ENCODE results near the gene HOXA10. TPM values are rescaled to one million over a fixed set of nuclear protein-coding genes. Genes with fewer than 3 reads are reported as not detected.
A peak's percentile ranks its signal among the peaks of the same experiment; 100 is the strongest.

Gene HOXA10
- polyA plus RNA-seq, 1 donor from 2014 or later: 0.70 TPM

DNA sequence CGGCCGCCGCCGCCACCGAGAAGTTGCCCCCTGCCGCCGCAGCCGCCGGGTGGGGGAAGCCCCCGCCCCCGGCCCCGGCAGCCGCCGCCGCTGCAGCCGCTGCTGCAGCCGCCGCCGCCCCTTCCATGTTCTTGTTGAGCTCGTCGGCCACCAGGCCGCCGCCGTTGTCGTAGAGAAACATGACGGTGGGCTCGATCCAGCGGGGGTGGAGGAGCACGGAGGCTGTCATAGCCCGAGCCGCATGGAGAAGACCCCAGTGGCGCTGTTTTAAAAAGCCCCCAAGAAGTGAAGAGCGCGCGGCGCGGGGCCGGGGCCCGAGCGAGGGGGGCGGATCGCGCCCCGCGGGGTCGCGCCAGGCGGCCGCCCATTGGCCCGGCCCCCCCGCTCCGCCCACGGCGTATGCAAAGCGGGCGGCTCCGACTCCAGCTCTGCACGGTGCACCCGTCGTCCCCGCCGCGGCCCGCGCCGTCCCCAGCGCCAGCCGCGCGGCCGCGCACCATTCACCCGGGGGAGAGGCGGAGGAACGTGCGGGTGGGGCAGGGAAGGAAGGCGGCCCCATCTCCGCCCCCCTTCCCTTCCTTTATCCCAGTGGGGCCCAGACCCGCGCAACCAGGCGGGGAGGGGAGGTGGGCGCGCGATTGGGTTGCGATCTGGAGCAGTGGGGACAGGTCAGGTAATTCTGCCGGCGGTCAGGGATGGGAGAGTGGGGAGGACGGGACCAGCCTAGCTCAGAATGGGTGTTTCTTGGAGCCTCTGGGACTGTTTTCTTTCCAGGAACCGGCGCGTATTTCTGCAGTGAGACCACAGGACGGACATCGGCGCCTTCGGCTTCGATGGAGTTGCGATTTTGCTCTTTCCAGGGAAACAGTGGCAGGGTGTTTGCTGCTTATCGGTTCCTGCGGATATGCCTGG is 26.0 kb upstream of the HOXA10 start, which contains the start of gene HOXA13:
Gene HOXA13 (minus strand): TSS at position 243 of the 912 bp plus-strand sequence. CDS start 14 bp downstream, at position 229.
- H3K27ac Mint-ChIP-seq: peak within 1 kb of the TSS; percentile 86 to 95 (median 91)
- H3K4me1 Mint-ChIP-seq: peaks cover 12 to 36% (median 18%) of the 10 kb centered on the region in 3 donors
- H3K9me3 Mint-ChIP-seq: peaks cover 0 to 5% (median 0%) of the 10 kb centered on the region in 3 donors
- H3K36me3 Mint-ChIP-seq: no peaks in the 10 kb centered on the region
- H3K4me3 Mint-ChIP-seq: peak within 1 kb of the TSS; percentile 84 to 89 (median 86)
- H3K27me3 Mint-ChIP-seq: peaks cover 79% of the 10 kb centered on the region

DNA sequence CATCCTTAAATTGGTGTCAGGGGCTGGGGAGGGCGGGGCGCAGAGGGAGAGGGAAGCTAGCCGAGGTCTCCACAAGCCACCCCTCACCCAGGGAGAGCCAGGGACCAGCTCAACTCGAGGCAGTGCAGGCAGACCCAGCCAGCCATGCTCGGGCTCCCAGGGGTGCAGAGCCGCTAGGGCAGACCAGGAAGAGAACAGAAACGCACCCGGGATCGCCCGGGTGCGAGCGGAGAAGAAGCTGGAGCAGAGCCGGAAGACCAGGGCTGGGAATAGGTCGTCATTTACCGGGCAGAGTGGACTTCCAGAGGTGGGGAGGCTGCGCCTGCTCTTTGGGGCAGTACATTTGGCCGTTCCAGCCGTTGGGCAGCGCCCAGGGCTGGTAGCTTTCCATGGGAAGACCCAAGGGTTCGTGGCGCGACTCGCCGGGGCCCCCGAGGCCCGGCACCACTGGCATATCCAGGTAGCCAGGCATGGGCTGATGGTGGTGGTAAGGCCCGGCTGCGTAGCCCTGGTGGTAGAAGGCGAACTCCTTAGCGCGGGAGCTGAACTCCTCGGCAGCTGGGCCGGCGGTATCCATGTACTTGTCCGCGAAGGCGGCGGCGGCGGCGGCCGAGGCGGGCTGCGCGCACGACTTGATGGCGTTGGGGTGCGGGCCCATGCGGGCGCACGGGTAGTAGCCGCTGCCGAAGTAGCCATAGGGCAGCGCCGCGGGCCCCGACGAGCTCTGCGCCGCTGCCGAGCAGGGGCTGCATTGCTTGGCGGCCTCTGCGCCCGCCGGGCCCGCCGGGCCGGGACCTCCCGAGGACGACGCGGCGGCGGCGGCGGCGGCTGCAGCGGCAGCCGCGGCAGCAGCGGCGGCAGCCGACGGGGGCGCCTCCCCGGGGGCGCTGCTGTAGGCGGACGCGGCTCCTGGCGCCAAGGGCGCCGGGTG is 25.0 kb upstream of the HOXA10 start:
- peak overlapping the region in 2 of 3 donors; percentile 91 to 95 for H3K27ac Mint-ChIP-seq

DNA sequence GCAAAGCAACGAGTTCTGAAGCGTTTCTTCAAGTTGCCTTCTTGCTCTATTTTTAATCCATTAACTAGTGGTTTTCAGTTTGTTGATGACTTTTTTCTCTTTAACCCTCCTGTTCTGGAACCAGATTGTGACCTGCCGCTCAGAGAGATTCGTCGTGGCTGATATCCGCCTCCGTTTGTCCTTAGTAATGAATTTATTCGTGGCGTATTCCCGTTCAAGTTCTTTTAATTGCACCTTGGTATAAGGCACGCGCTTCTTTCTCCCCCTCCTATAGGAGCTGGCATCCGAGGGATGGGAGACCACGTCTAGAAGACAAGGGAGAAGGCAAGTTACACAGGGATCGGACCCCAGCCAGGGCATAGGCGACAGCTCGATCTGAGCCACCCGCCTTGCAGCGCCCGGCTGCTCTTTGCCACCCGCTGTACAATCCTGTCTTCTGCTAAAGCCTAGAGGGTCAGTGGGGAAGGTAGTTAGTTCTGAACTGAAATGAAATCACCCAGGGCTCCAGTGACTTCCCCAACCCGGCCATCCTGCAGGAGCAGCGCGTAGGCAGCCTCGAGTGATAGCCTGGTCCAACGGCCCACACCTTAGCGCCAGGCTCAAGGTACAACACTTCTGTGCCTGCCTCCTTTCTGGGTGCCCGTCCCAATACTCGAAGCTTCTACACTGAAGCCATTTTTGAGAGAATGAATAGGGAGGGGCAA is 24.2 kb upstream of the HOXA10 start:
- Mint-ChIP-seq H3K9me3 (peaks cover 0 to 5% (median 0%) of the 10 kb centered on the region in 3 donors), H3K4me3 (peak overlapping the region in 3 of 4 donors; percentile 52 to 72 (median 55)), H3K4me1 (peaks cover 12 to 29% (median 18%) of the 10 kb centered on the region in 3 donors), H3K27me3 (peaks cover 79% of the 10 kb centered on the region), H3K27ac (peak overlapping the region; percentile 74 to 91 (median 85)), H3K36me3 (no peaks in the 10 kb centered on the region)

More for the DNA sequence above, 25.0 kb upstream of the HOXA10 start:
- Mint-ChIP-seq H3K9me3 (peaks cover 0 to 5% (median 0%) of the 10 kb centered on the region in 3 donors), H3K4me3 (peak overlapping the region in 2 of 4 donors; percentile 5 to 52), H3K27me3 (peaks cover 80% of the 10 kb centered on the region), H3K4me1 (peaks cover 12 to 34% (median 18%) of the 10 kb centered on the region in 3 donors), H3K36me3 (no peaks in the 10 kb centered on the region)

DNA sequence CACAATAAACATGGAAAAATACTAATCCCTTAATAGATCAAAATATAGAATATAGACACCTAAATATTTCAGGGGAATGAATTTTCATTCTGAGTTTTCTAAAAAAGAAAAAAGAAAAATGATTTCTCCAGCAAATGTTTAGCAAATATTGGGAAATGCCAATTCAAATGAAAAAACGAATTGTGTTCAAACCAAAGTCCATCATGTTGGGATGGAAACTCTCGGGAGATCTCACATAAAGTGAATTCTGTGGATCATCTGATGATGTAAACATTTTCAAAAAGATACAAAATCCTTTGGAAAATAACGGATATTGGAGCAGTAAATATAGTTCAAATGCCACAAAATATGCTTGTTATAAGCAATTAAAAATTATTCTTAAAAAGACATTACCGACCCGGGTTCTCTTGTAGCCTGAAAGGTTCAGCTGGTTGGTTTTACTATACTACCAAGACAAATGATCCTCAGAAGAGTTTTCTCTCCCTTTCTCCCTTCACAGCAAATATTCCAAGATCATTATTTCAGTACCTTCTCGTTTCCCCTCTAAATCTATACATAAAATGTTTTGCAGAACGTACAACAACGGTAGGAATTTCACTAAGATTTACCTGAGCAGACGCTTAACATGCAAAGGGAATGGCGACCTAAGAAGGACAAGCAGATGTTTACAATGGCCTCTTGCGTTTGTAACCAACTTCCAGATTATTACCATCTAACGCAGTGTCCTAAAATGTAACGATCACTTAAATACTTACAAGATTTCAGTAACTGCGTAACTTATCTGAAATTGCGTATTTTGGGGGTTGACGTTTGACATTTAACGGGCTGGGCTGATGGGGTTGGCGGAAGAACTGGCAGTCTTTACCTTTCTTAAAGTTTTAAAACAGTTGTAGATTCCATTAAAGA is 23.3 kb upstream of the HOXA10 start:
- peaks cover 72% of the 10 kb centered on the region for H3K27me3 Mint-ChIP-seq
- H3K9me3 Mint-ChIP-seq: peaks cover 0 to 5% (median 0%) of the 10 kb centered on the region in 3 donors
- peaks cover 13 to 25% (median 18%) of the 10 kb centered on the region in 3 donors for H3K4me1 Mint-ChIP-seq
- peak overlapping the region; percentile 59 to 91 (median 85) for H3K27ac Mint-ChIP-seq
- H3K36me3 Mint-ChIP-seq: no peaks in the 10 kb centered on the region
- H3K4me3 Mint-ChIP-seq: peak overlapping the region in 1 of 4 donors; percentile 52

DNA sequence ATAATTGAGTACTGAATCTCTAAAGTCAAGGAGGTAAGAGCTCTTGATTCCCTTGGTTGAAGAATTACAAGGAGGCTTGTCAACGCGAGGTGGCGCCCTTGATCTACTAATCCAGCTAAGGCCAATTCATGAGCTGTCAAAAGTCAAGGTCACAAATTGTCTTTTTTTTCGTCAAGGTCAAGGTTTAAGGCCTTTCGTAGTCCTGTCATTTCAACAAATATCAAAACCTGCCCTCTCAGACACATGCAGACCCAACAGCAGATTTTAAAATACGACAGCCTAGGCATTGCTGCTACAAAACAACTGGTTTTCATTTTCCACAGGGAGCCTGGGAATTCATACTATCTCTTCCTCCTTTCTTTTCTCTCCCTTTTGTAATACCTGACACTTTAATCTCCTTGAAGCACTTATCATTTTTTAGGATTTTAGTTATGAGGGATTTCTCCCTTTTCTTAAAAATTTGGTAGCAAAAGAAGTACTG is 22.2 kb upstream of the HOXA10 start:
- H3K27me3 Mint-ChIP-seq: peaks cover 69% of the 10 kb centered on the region
- H3K4me3 Mint-ChIP-seq: peak overlapping the region in 1 of 4 donors; percentile 70
- H3K27ac Mint-ChIP-seq: peak overlapping the region in 2 of 3 donors; percentile 84 to 88
- H3K4me1 Mint-ChIP-seq: peaks cover 10 to 18% (median 13%) of the 10 kb centered on the region in 3 donors
- no peaks in the 10 kb centered on the region for H3K36me3 Mint-ChIP-seq
- H3K9me3 Mint-ChIP-seq: peaks cover 0 to 5% (median 0%) of the 10 kb centered on the region in 3 donors

DNA sequence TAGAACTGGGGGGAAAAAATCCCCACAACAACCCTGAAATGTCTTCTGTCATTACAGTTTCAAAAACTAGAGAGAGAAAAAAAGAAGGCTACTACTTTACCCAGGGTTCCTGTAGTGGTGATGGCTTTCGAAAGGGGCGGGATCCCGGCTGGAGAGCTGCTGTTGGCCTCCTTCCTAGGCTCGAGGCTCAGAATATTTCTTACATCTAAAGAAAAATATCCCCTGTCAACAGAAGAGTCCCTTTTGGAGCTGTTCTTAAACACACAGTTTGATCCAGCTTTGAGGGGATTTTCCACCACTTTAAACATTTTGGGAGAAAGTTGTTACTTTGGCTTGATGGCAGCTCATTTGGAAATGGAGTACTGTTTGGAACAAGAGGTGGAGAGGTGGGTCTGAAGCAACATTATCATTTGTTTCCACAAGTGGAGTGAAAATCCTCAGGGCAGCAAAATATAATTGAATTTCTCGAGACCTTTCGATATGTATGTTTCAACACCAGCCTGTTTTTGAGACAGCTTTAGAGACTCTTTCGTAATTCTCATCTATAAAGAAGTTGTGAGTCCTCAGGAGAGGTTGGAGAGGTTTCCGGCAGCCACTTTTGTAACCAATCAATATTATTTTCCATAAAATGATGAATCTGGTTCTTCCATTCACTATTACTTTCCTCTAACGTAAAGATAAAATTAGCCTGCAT is 20.7 kb upstream of the HOXA10 start:
- peaks cover 70% of the 10 kb centered on the region for H3K27me3 Mint-ChIP-seq
- no peaks in the 10 kb centered on the region for H3K36me3 Mint-ChIP-seq
- H3K4me3 Mint-ChIP-seq: peak overlapping the region in 1 of 4 donors; percentile 59

DNA sequence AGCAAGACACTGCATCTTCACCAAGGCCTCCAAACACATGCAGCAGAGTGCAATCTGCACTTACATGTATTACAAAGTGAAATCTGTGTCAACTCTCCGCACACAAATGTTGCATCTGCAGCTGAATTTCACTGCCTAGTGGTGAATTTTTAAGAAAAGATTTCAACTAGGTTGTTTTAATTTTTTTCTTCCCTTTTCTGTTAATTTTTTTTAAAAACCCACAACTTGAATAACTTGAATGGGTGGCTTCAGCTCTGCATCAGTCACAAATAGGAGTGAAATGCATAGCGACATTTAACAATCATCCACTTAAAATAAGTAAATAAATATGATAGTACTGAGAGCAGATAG is 19.9 kb upstream of the HOXA10 start:
- peaks cover 0 to 5% (median 0%) of the 10 kb centered on the region in 3 donors for H3K9me3 Mint-ChIP-seq
- peaks cover 4 to 19% (median 12%) of the 10 kb centered on the region in 3 donors for H3K4me1 Mint-ChIP-seq
- peak overlapping the region; percentile 46 to 97 (median 82) for H3K27ac Mint-ChIP-seq
- H3K36me3 Mint-ChIP-seq: no peaks in the 10 kb centered on the region
- peak overlapping the region in 2 of 4 donors; percentile 45 to 59 for H3K4me3 Mint-ChIP-seq
- H3K27me3 Mint-ChIP-seq: peaks cover 74% of the 10 kb centered on the region

More for the DNA sequence above, 20.7 kb upstream of the HOXA10 start:
- peaks cover 0 to 5% (median 0%) of the 10 kb centered on the region in 3 donors for H3K9me3 Mint-ChIP-seq
- H3K4me1 Mint-ChIP-seq: peaks cover 4 to 17% (median 9%) of the 10 kb centered on the region in 3 donors
- peak overlapping the region; percentile 63 to 97 (median 77) for H3K27ac Mint-ChIP-seq

DNA sequence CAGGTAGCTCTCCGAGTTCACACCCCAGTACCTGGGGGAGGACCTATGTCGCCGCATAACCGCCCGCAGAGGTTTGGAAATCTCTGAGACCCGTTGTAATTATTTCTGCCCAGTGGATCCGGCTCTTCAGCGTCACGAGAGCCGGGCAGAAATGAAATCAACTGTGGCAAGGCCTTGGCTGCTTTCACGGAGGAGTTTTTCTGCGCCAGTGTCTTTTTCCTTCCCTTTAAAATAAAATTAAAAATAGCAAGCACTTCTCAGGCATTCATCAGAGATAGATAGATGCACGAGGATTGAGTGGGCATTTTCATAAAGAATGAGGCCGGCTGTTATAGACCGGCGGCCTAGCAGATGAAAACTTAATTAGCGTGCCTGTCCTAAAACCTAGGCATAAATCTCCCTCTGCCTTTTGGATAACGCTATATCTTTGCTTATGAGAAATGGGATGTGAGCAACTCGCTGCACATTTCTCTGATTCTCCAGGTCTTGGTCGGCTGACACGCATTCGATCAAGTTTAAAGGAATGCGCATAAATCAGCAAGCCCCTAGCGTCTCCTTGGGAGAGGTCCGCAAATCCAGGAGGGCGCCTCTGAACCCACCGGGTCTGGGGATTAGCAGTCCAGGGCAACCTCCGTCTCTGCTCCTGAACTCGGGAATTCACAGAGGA is 19.3 kb upstream of the HOXA10 start:
- peak overlapping the region; percentile 46 to 97 (median 82) for H3K27ac Mint-ChIP-seq

DNA sequence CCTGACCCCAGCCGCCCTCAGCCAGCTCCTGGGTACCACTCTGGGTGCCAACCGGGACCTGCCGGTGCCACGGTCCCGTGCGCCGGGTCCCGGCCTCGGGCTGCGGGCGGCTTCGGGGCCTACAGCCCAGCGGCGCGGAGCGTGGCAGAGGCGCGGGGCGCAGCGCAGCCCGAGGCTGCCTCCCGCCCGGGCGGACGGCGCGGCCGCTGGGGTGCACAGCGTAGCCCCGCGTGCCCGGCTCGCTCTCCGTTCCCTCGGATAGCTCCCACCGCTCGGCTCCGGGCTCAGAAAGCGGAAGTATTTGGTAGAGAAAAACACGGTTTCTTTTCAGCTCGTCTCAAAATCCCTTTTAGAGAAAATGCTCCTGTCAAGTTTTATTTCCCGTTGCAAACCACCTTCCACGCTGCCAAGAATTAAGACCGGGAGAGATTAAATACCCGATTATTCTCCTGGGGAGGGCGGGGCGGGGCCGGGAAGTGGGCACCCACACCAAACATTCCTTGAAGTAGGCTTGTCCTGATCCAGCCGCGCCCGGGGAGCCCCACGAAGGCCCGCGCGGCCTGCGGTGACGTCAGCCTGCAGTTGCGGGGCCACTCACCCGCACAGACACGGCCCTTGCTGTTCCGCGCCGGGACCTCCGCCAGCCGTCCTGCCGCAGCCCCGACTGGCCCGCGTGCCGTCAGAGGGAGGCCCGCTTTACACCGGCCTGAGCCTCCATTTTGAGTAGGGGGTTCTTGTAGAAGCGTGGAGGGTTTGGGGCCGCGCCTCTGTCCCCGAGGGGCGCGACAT is 18.6 kb upstream of the HOXA10 start:
- no peaks in the 10 kb centered on the region for H3K36me3 Mint-ChIP-seq
- H3K27me3 Mint-ChIP-seq: peaks cover 74% of the 10 kb centered on the region
- peaks cover 8 to 20% (median 15%) of the 10 kb centered on the region in 3 donors for H3K4me1 Mint-ChIP-seq
- peak overlapping the region; percentile 31 to 85 (median 62) for H3K4me3 Mint-ChIP-seq
- H3K27ac Mint-ChIP-seq: peak overlapping the region; percentile 81 to 97 (median 82)
- H3K9me3 Mint-ChIP-seq: peaks cover 0 to 2% (median 0%) of the 10 kb centered on the region in 3 donors

More for the DNA sequence above, 19.3 kb upstream of the HOXA10 start:
- peaks cover 74% of the 10 kb centered on the region for H3K27me3 Mint-ChIP-seq
- peak overlapping the region in 3 of 4 donors; percentile 25 to 59 (median 45) for H3K4me3 Mint-ChIP-seq
- no peaks in the 10 kb centered on the region for H3K36me3 Mint-ChIP-seq
- peaks cover 6 to 19% (median 15%) of the 10 kb centered on the region in 3 donors for H3K4me1 Mint-ChIP-seq
- peaks cover 0 to 5% (median 0%) of the 10 kb centered on the region in 3 donors for H3K9me3 Mint-ChIP-seq

DNA sequence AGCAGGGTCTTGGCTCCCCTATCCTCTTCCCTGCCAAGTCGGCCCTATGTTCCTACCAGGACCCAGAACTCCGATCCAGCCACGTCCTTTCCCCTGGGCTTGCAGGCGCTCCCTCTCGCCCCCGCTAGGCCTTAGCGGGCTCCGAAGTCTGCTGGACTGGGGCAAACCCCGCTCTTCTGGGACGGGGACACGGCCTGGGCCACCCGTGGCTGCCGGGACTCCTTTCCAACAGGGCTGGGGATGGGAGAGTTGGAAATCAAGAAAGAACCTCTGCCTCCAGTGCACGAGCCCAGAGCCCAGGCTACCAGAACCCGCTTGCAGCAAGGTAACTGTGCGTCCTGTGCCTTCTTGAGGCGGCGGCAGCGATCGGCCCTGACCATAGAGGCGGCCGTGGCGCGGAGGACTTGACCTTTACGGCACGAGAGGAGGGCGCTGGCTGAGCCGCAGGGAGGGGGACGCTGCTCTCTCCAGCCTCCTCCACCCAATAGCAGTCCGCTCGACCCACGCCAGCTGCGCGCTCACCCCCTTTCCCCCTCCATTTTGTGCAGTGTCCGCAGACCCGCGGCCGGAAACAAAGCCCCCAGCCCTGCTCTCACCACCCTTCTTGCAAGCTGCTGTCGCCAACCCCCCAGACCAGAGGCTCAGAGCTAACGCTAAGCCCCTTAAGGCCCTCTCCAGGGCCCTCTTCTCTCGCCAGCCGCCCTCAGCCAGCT is 17.9 kb upstream of the HOXA10 start:
- peaks cover 75% of the 10 kb centered on the region for H3K27me3 Mint-ChIP-seq
- H3K4me3 Mint-ChIP-seq: peak overlapping the region; percentile 49 to 91 (median 72)
- H3K36me3 Mint-ChIP-seq: no peaks in the 10 kb centered on the region
- H3K27ac Mint-ChIP-seq: peak overlapping the region; percentile 46 to 97 (median 82)
- H3K9me3 Mint-ChIP-seq: peaks cover 0 to 2% (median 0%) of the 10 kb centered on the region in 3 donors
- H3K4me1 Mint-ChIP-seq: peaks cover 8 to 20% (median 15%) of the 10 kb centered on the region in 3 donors

Measured in IgD-negative memory B cell (primary cell).